Sigmoid colon (tissue), 7 donors: ENCODE measurements around the gene LENEP. TPM values are rescaled to one million over a fixed set of nuclear protein-coding genes. Genes with fewer than 3 reads are reported as not detected.

Experiments used
- DNase-seq: peaks from one replicate; pipeline ENCODE4 v3.0.0-alpha.2; 2019
- H3K27ac ChIP-seq, 4 donors: fragments of 200-600 bp; sonication (generic); one replicate each; pipeline ENCODE4 v1.5.1; 2016 to 2019; ENCODE audit warnings: mild to moderate bottlenecking in 1 of 4
- H3K27me3 ChIP-seq, 3 donors: fragments of 200-600 bp; sonication (generic); one replicate each; pipeline ENCODE4 v1.5.1; 2019; ENCODE audit warnings: mild to moderate bottlenecking in 1 of 3
- H3K36me3 ChIP-seq, 4 donors: fragments of 200-600 bp; sonication (generic); one replicate each; pipeline ENCODE4 v1.5.1; 2016 to 2019
- H3K4me1 ChIP-seq, 4 donors: fragments of 200-600 bp; sonication (generic); one replicate each; pipeline ENCODE4 v1.5.1; 2017 to 2019
- H3K4me3 ChIP-seq, 4 donors: fragments of 200-600 bp; sonication (generic); one replicate each; pipeline ENCODE4 v1.5.1; 2017 to 2019; ENCODE audit warnings: mild to moderate bottlenecking in 2 of 4, moderate library complexity in 1 of 4
- H3K9me3 ChIP-seq, 4 donors: fragments of 200-600 bp in 3 of 4; sonication (generic) in 3 of 4; one replicate each; pipeline versions ENCODE4 v1.5.1 to v1.6.1; 2013 to 2019
- CTCF ChIP-seq, 4 experiments: fragments of 450-650 bp in 3 of 4; fragments of 200-600 bp in 1 of 4; IDR thresholded peaks; one replicate each; pipeline ENCODE4 v1.5.1; 2016 to 2019; ENCODE audit warnings: antibody characterized with exemption in 4 of 4, mild to moderate bottlenecking in 3 of 4, moderate library complexity in 2 of 4
- EP300 ChIP-seq, 4 donors: sonication (generic); formaldehyde crosslinking; IDR thresholded peaks; one replicate each; pipeline ENCODE4 v1.6.1; 2017; ENCODE audit warnings: antibody characterized with exemption in 4 of 4
- POLR2A ChIP-seq, 2 donors: fragments of 450-650 bp; IDR thresholded peaks; one replicate each; pipeline ENCODE4 v1.6.1; 2016; ENCODE audit warnings: antibody characterized with exemption in 2 of 2, mild to moderate bottlenecking in 2 of 2, moderate library complexity in 2 of 2
- POLR2AphosphoS5 ChIP-seq, 4 donors: sonication (generic); formaldehyde crosslinking; IDR thresholded peaks; one replicate each; pipeline ENCODE4 v1.6.1; 2017; ENCODE audit warnings: antibody characterized with exemption in 4 of 4
- WGBS, 2 donors: extraction: QIAGEN DNeasy Blood & Tissue Kit; methylation state at CpG; one replicate each; pipeline ENCODE4 v1.1.7; 2013; 5-methylcytosine and 5-hydroxymethylcytosine counted together
- intact Hi-C: fragments of 100-400 bp; cut with DNase I; formaldehyde crosslinking; loops from one replicate; pipeline ENCODE4 v1.15.1; 2023
- polyA plus RNA-seq, 3 donors: library from polyadenylated mRNA; stranded (reverse); fragments of 200-250 nt; gene quantifications; one replicate each; pipeline ENCODE4 v1.2.3, GENCODE V29; 2013
- total RNA-seq, 4 donors: library from RNA; depleted of rRNA; stranded (reverse); fragments of >200 nt; gene quantifications; one replicate each; pipeline ENCODE4 v1.1.0, GENCODE V29; 2016
- donor health status: healthy with polysubstance abuse.
- donor health status: Bipolar disorder and iron deficiency.
- donor health status: healthy.

Gene LENEP
- total and polyA plus RNA-seq, 7 donors, result 0.39 TPM; not detected in 6

DNA sequence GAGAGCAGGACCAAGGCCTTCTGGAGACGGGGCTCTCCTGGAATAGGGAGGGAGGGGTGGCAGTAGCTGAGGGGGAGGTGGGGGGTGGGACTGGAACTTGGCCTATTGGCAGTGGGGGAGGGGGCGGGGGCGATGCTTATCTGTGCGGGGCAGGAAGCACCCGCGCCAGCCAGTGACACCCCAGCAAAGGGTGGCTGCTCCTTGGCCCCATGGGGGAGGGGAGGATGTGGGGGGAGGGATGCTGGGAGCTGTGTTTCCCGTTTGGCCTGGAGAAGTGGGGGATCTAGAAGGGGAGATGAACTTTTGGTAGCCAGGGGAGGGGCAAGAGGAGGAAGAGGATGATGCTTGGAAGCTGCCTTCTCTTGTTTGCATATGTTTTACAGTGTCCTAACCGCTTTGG is 20.2 kb downstream of the LENEP start:
- Histone ChIP-seq H3K27me3 (no peaks in the 10 kb centered on the region), H3K36me3 (peaks cover 0 to 28% (median 9%) of the 10 kb centered on the region in 4 donors), H3K4me3 (no peak overlapping the region), H3K4me1 (peaks cover 0 to 70% (median 54%) of the 10 kb centered on the region in 4 donors), H3K9me3 (no peaks in the 10 kb centered on the region), H3K27ac (peak overlapping the region; percentile 28 to 98 (median 76))
- WGBS, 2 donors, result 30 to 31% methylated on average over 8 of the region's 8 CpGs
- DNase-seq, result no peak
- intact Hi-C loops, result no loop called here
- no peak for TF ChIP-seq POLR2A (IDR thresholded peaks at IDR 0.05)
- no peak for TF ChIP-seq CTCF (IDR thresholded peaks at IDR 0.05)
- TF ChIP-seq POLR2AphosphoS5 (IDR thresholded peaks at IDR 0.05), result no peak
- no peak for TF ChIP-seq EP300 (IDR thresholded peaks at IDR 0.05)

DNA sequence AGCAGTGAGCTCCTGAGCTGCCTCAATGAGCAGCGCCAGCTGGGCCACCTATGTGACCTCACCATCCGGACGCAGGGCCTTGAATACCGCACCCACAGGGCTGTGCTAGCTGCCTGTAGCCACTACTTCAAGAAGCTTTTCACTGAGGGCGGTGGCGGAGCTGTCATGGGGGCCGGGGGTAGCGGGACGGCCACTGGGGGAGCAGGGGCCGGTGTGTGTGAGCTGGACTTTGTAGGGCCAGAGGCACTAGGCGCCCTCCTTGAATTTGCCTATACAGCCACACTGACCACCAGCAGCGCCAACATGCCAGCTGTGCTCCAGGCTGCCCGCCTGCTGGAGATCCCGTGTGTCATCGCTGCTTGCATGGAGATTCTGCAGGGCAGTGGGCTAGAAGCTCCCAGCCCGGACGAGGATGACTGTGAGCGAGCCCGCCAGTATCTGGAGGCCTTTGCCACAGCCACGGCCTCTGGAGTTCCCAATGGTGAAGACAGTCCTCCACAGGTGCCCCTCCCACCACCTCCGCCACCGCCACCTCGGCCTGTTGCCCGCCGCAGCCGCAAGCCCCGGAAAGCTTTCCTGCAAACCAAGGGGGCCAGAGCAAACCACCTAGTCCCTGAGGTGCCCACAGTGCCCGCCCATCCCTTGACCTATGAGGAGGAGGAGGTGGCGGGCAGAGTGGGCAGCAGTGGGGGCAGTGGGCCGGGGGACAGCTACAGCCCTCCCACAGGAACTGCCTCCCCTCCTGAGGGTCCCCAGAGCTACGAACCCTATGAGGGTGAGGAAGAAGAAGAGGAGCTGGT is 21.5 kb downstream of the LENEP start:
- Histone ChIP-seq H3K4me3 (no peak overlapping the region), H3K27me3 (no peaks in the 10 kb centered on the region), H3K27ac (peak overlapping the region in 1 of 4 donors; percentile 88), H3K4me1 (peaks cover 0 to 59% (median 47%) of the 10 kb centered on the region in 4 donors), H3K36me3 (peaks cover 0 to 28% (median 9%) of the 10 kb centered on the region in 4 donors), H3K9me3 (no peaks in the 10 kb centered on the region)
- TF ChIP-seq CTCF (IDR thresholded peaks at IDR 0.05) (no peak), EP300 (IDR thresholded peaks at IDR 0.05) (no peak), POLR2AphosphoS5 (IDR thresholded peaks at IDR 0.05) (no peak), POLR2A (IDR thresholded peaks at IDR 0.05) (no peak)
- WGBS, 2 donors, result 89 to 91% methylated on average over 31 of the region's 31 CpGs
- intact Hi-C loops, result no loop called here
- peak; percentile 59 for DNase-seq

DNA sequence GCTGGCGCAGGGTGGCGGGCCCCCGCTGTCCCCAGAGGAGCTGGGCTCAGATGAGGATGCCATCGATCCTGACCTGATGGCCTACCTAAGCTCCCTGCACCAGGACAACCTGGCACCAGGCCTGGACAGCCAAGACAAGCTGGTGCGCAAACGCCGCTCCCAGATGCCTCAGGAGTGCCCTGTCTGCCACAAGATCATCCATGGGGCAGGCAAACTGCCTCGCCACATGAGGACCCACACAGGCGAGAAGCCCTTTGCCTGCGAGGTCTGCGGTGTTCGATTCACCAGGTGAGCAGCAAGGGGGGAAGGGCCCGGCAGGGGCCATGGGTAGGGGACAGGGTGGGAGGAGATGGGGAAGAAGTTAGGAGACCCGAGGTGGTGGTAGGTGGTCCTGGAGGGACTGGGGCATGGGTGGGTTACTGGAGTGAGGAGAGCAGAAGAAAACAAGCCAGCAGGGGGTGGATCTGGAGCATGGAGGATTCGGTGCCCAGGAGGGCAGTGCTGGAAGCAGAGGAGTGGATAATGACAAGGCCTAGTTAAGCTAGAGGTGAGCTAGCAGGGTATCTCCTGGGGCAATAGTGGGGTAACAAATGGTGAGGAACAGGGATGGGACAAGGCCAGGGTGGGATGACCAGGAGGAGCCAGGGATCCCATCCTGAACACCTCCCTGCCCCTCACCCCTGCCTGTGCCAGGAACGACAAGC is 22.3 kb downstream of the LENEP start:
- H3K4me1 ChIP-seq, result peaks cover 0 to 51% (median 42%) of the 10 kb centered on the region in 4 donors

DNA sequence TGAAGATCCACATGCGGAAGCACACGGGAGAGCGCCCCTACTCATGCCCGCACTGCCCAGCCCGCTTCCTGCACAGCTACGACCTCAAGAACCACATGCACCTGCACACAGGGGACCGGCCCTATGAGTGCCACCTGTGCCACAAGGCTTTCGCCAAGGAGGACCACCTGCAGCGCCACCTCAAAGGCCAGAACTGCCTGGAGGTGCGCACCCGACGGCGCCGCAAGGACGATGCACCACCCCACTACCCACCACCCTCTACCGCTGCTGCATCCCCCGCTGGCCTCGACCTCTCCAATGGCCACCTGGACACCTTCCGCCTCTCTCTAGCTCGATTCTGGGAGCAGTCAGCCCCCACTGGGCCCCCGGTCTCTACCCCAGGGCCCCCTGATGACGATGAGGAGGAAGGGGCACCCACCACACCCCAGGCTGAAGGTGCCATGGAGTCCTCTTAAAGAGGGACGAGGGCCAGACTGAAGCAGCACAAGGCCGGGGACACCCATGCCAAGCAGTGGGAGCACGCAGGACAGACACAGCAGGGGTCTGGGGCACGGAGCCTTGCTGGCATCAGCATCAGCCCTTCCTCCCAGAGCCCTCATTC is 22.9 kb downstream of the LENEP start:
- DNase-seq, result peak; percentile 67
- Histone ChIP-seq H3K9me3 (no peaks in the 10 kb centered on the region), H3K27me3 (no peaks in the 10 kb centered on the region), H3K36me3 (peaks cover 0 to 28% (median 9%) of the 10 kb centered on the region in 4 donors), H3K27ac (peak overlapping the region; percentile 88 to 92 (median 90)), H3K4me1 (peaks cover 0 to 45% (median 35%) of the 10 kb centered on the region in 4 donors), H3K4me3 (no peak overlapping the region)
- WGBS, 2 donors, result 56 to 60% methylated on average over 26 of the region's 26 CpGs
- intact Hi-C loops, result no loop called here
- TF ChIP-seq CTCF (IDR thresholded peaks at IDR 0.05) (no peak), POLR2A (IDR thresholded peaks at IDR 0.05) (no peak), POLR2AphosphoS5 (IDR thresholded peaks at IDR 0.05) (no peak), EP300 (IDR thresholded peaks at IDR 0.05) (no peak)

More for the DNA sequence above, 22.3 kb downstream of the LENEP start:
- H3K9me3 ChIP-seq, result no peaks in the 10 kb centered on the region
- 70 to 83% methylated on average over 16 of the region's 16 CpGs for WGBS, 2 donors
- H3K36me3 ChIP-seq, result peaks cover 0 to 28% (median 9%) of the 10 kb centered on the region in 4 donors
- no peaks in the 10 kb centered on the region for H3K27me3 ChIP-seq
- TF ChIP-seq POLR2A (IDR thresholded peaks at IDR 0.05) (no peak), POLR2AphosphoS5 (IDR thresholded peaks at IDR 0.05) (peak in 1 of 4 donors; percentile 9), CTCF (IDR thresholded peaks at IDR 0.05) (no peak), EP300 (IDR thresholded peaks at IDR 0.05) (no peak)
- H3K27ac ChIP-seq, result peak overlapping the region; percentile 88 to 92 (median 90)
- no peak overlapping the region for H3K4me3 ChIP-seq
- DNase-seq, result peak; percentile 66
- intact Hi-C loops, result no loop called here
